ENCODE data around the gene MARVELD1.

- TF ChIP-seq CTCF (IDR thresholded peaks at IDR 0.05) (no peak), ZFX (IDR thresholded peaks at IDR 0.05; ENCODE audit: borderline replicate concordance) (no peak)
Measured at GRCh38 chr10:97715259-97715874, 1.8 kb downstream of the MARVELD1 start.
